ENCODE measurements around the gene GRK4.
"Not testable (repeated sequence)": the region's sequence is repeated elsewhere in the genome, so short reads cannot be mapped to it uniquely, and the experiment has no call there.

GRK4 gene

GRCh38 chr4:2962614-2963174 is 677 bp upstream of the GRK4 start:
- DNase-seq, result no peak

- DNase-seq, result no peak
Measured at GRCh38 chr4:2963966-2964471, 648 bp downstream of the GRK4 start.

GRCh38 chr4:2964706-2965258 is 1.4 kb downstream of the GRK4 start:
- no peak for DNase-seq

GRCh38 chr4:2965262-2965661 is 1.9 kb downstream of the GRK4 start:
- DNase-seq, result no peak

GRCh38 chr4:2968381-2968780 is 5.0 kb downstream of the GRK4 start:
- DNase-seq, result no peak

- DNase-seq, result no peak
Measured at GRCh38 chr4:2971275-2971674, 7.9 kb downstream of the GRK4 start.

- no peak for DNase-seq
Measured at GRCh38 chr4:2977211-2978088, 14.1 kb downstream of the GRK4 start.

- no peak for DNase-seq
Measured at GRCh38 chr4:2981256-2981819, 18.0 kb downstream of the GRK4 start.

GRCh38 chr4:2982012-2982411 is 18.6 kb downstream of the GRK4 start:
- no peak for DNase-seq

GRCh38 chr4:2983715-2984114 is 20.3 kb downstream of the GRK4 start:
- DNase-seq, result not testable (repeated sequence)

- DNase-seq, result no peak
Measured at GRCh38 chr4:2991243-2991642, 27.9 kb downstream of the GRK4 start.

GRCh38 chr4:2994917-2995316 is 31.5 kb downstream of the GRK4 start:
- no peak for DNase-seq

- no peak for DNase-seq
Measured at GRCh38 chr4:2995546-2996265, 32.3 kb downstream of the GRK4 start.

GRCh38 chr4:2996415-2996814 is 33.0 kb downstream of the GRK4 start:
- no peak for DNase-seq

- no peak for DNase-seq
Measured at GRCh38 chr4:3007724-3008123, 44.4 kb downstream of the GRK4 start.

- DNase-seq, result peak; percentile 21
Measured at GRCh38 chr4:3009422-3009821, 46.1 kb downstream of the GRK4 start.

GRCh38 chr4:3010577-3010976 is 47.2 kb downstream of the GRK4 start:
- DNase-seq, result no peak

- DNase-seq, result no peak
Measured at GRCh38 chr4:3010998-3011397, 47.6 kb downstream of the GRK4 start.

GRCh38 chr4:3011456-3012220 is 48.3 kb downstream of the GRK4 start:
- DNase-seq, result no peak

GRCh38 chr4:3013323-3013722 is 50.0 kb downstream of the GRK4 start:
- DNase-seq, result no peak

GRCh38 chr4:3013839-3014350 is 50.5 kb downstream of the GRK4 start:
- DNase-seq, result peak; percentile 37

GRCh38 chr4:3016961-3017360 is 53.6 kb downstream of the GRK4 start:
- DNase-seq, result no peak
